Neuronal stem cell (in vitro differentiated cells): ENCODE measurements around the gene KYNU.

Source experiments
- DNase-seq: peaks from one replicate; pipeline ENCODE4 v3.0.0-alpha.2; 2013; ENCODE audit warnings: low spot score
- H2AFZ ChIP-seq: one replicate; pipeline ENCODE4 v1.6.1; 2013; ENCODE audit warnings: mild to moderate bottlenecking, low read length, inconsistent platforms
- H2AK5ac ChIP-seq: 2 replicates; pipeline ENCODE4 v1.6.1; 2013; ENCODE audit warnings: low read depth, mild to moderate bottlenecking, inconsistent platforms, low read length, moderate library complexity, mixed read lengths
- H2BK120ac ChIP-seq: 2 replicates; pipeline ENCODE4 v1.6.1; 2013; ENCODE audit warnings: low read depth, mild to moderate bottlenecking, inconsistent platforms, low read length, moderate library complexity, mixed read lengths
- H2BK12ac ChIP-seq: one replicate; pipeline ENCODE4 v1.6.1; 2013; ENCODE audit warnings: low read length, inconsistent platforms
- H2BK15ac ChIP-seq: 2 replicates; pipeline ENCODE4 v1.6.1; 2013; ENCODE audit warnings: mild to moderate bottlenecking, low read length, inconsistent platforms, mixed read lengths
- H2BK5ac ChIP-seq: one replicate; pipeline ENCODE4 v1.6.1; 2013; ENCODE audit warnings: inconsistent platforms, mild to moderate bottlenecking, low read length, moderate library complexity
- H3K14ac ChIP-seq: one replicate; pipeline ENCODE4 v1.6.1; 2013; ENCODE audit warnings: low read length, inconsistent platforms
- H3K18ac ChIP-seq: 2 replicates; pipeline ENCODE4 v1.6.1; 2013; ENCODE audit warnings: low read length, inconsistent platforms
- H3K23ac ChIP-seq: 2 replicates; pipeline ENCODE4 v1.6.1; 2013; ENCODE audit warnings: low read depth, mild to moderate bottlenecking, mixed read lengths, low read length, inconsistent platforms; ENCODE audit not compliant: poor library complexity
- H3K27ac ChIP-seq: replicated peaks from 3 replicates; pipeline ENCODE4 v1.5.1; 2013; ENCODE audit warnings: low read length, inconsistent platforms
- H3K27me3 ChIP-seq, 3 experiments: 2 replicates each; pipeline ENCODE4 v1.6.1; 2013; ENCODE audit warnings: low read length in 3 of 3, mild to moderate bottlenecking in 2 of 3, inconsistent platforms in 1 of 3, low read depth in 1 of 3, mixed read lengths in 1 of 3, moderate library complexity in 1 of 3; ENCODE audit not compliant: control insufficient read depth in 3 of 3, insufficient read depth in 3 of 3
- H3K36me3 ChIP-seq, 2 donors: replicated peaks in 1 of 2; 2 replicates each; pipeline ENCODE4 v1.6.1; 2013; ENCODE audit warnings: low read length in 2 of 2; ENCODE audit not compliant: control insufficient read depth in 2 of 2, insufficient read depth in 2 of 2
- H3K4ac ChIP-seq: 2 replicates; pipeline ENCODE4 v1.6.1; 2013; ENCODE audit warnings: inconsistent platforms, mild to moderate bottlenecking, low read length, moderate library complexity
- H3K4me1 ChIP-seq, 2 donors: 1 replicate in 1 of 2; 2 replicates in 1 of 2; pipeline ENCODE4 v1.6.1; 2013; ENCODE audit warnings: low read length in 2 of 2, low read depth in 1 of 2; ENCODE audit not compliant: control insufficient read depth in 2 of 2, insufficient read depth in 1 of 2
- H3K4me2 ChIP-seq: one replicate; pipeline ENCODE4 v1.6.1; 2013; ENCODE audit warnings: mild to moderate bottlenecking, low read length, inconsistent platforms; ENCODE audit not compliant: insufficient read depth, poor library complexity, severe bottlenecking
- H3K4me3 ChIP-seq, 2 donors: 2 replicates each; pipeline ENCODE4 v1.5.1; 2013; ENCODE audit warnings: low read length in 2 of 2, mild to moderate bottlenecking in 2 of 2, inconsistent platforms in 1 of 2, moderate library complexity in 1 of 2
- H3K79me1 ChIP-seq: one replicate; pipeline ENCODE4 v1.6.1; 2013; ENCODE audit warnings: low read depth, mild to moderate bottlenecking, inconsistent platforms, low read length, moderate library complexity
- H3K9ac ChIP-seq: one replicate; pipeline ENCODE4 v1.6.1; 2013; ENCODE audit warnings: mild to moderate bottlenecking, low read depth, low read length, inconsistent platforms; ENCODE audit not compliant: poor library complexity
- H3K9me3 ChIP-seq, 2 donors: replicated peaks in 1 of 2; 2 replicates each; pipeline versions ENCODE3 to v1.6.1; 2013; ENCODE audit warnings: low read length in 2 of 2, mild to moderate bottlenecking in 2 of 2, inconsistent platforms in 1 of 2, low read depth in 1 of 2, mixed read lengths in 1 of 2, moderate library complexity in 1 of 2; ENCODE audit not compliant: control insufficient read depth in 2 of 2, insufficient read depth in 1 of 2
- H4K8ac ChIP-seq: one replicate; pipeline ENCODE4 v1.6.1; 2013; ENCODE audit warnings: low read depth, mild to moderate bottlenecking, inconsistent platforms, low read length, moderate library complexity
- H4K91ac ChIP-seq: one replicate; pipeline ENCODE4 v1.6.1; 2013; ENCODE audit warnings: low read length, low read depth, mild to moderate bottlenecking, inconsistent platforms; ENCODE audit not compliant: poor library complexity
- WGBS, 2 donors: extraction: QIAGEN DNeasy Blood & Tissue Kit; methylation state at CpG; one replicate each; pipeline ENCODE4 v1.1.7; 2013; ENCODE audit warnings: missing lambda C conversion rate in 2 of 2, mixed read lengths in 1 of 2; ENCODE audit not compliant: insufficient read length in 2 of 2, insufficient replicate concordance in 1 of 2; ENCODE audit errors: extremely low coverage in 2 of 2; 5-methylcytosine and 5-hydroxymethylcytosine counted together

Gene KYNU

GRCh38 chr2:142974288-142975024 is 97.0 kb downstream of the KYNU start:
- Histone ChIP-seq H4K8ac (no peak overlapping the region), H2BK5ac (no peak overlapping the region), H3K36me3 (no peaks in the 10 kb centered on the region), H3K4me1 (peaks cover 3 to 4% of the 10 kb centered on the region in 2 donors), H3K27me3 (no peaks in the 10 kb centered on the region), H2BK12ac (no peak overlapping the region), H3K27ac (no peak overlapping the region), H3K18ac (no peak overlapping the region), H2AFZ (peak overlapping the region; percentile 38), H3K4me3 (no peak overlapping the region), H3K9ac (no peak overlapping the region), H3K4ac (no peak overlapping the region), H3K4me2 (no peak overlapping the region), H2BK120ac (no peak overlapping the region), H3K23ac (no peak overlapping the region), H4K91ac (no peak overlapping the region), H3K14ac (no peak overlapping the region), H3K79me1 (no peaks in the 10 kb centered on the region), H2AK5ac (no peak overlapping the region), H3K9me3 (no peaks in the 10 kb centered on the region), H2BK15ac (no peak overlapping the region)
- DNase-seq, result no peak
- no CpG with 5 or more reads among the region's 3 CpGs for WGBS, 2 donors

GRCh38 chr2:142975239-142975638 is 97.8 kb downstream of the KYNU start:
- Histone ChIP-seq H2AFZ (no peak overlapping the region), H3K9ac (no peak overlapping the region), H3K9me3 (no peaks in the 10 kb centered on the region), H3K27me3 (no peaks in the 10 kb centered on the region), H4K91ac (no peak overlapping the region), H2BK15ac (no peak overlapping the region), H3K36me3 (no peaks in the 10 kb centered on the region), H3K4me3 (no peak overlapping the region), H3K27ac (no peak overlapping the region), H3K23ac (no peak overlapping the region), H2BK120ac (no peak overlapping the region), H3K14ac (no peak overlapping the region), H3K4ac (no peak overlapping the region), H2BK5ac (no peak overlapping the region), H3K79me1 (no peaks in the 10 kb centered on the region), H2AK5ac (no peak overlapping the region), H3K4me1 (peaks cover 3 to 4% of the 10 kb centered on the region in 2 donors), H2BK12ac (no peak overlapping the region), H3K4me2 (no peak overlapping the region), H4K8ac (no peak overlapping the region), H3K18ac (no peak overlapping the region)
- WGBS, 2 donors, result no CpG with 5 or more reads among the region's 1 CpG
- DNase-seq, result no peak

- H2BK15ac ChIP-seq, result no peak overlapping the region
- H3K4me3 ChIP-seq, result no peak overlapping the region
- no peak overlapping the region for H3K23ac ChIP-seq
- no peak overlapping the region for H3K4ac ChIP-seq
- H3K14ac ChIP-seq, result no peak overlapping the region
- no peak overlapping the region for H2BK5ac ChIP-seq
- H3K9me3 ChIP-seq, result no peaks in the 10 kb centered on the region
- no peak overlapping the region for H2AFZ ChIP-seq
- no peak for DNase-seq
- no peak overlapping the region for H2BK12ac ChIP-seq
- H3K27me3 ChIP-seq, result no peaks in the 10 kb centered on the region
- H4K8ac ChIP-seq, result no peak overlapping the region
- H4K91ac ChIP-seq, result no peak overlapping the region
- peak overlapping the region; percentile 11 for H3K4me2 ChIP-seq
- no peak overlapping the region for H3K18ac ChIP-seq
- no peak overlapping the region for H3K9ac ChIP-seq
- no peak overlapping the region for H3K27ac ChIP-seq
- no peaks in the 10 kb centered on the region for H3K79me1 ChIP-seq
- H3K36me3 ChIP-seq, result no peaks in the 10 kb centered on the region
- no peak overlapping the region for H2AK5ac ChIP-seq
- H2BK120ac ChIP-seq, result no peak overlapping the region
- no peaks in the 10 kb centered on the region for H3K4me1 ChIP-seq
These were observed 103.0 kb downstream of the KYNU start for GRCh38 chr2:142980246-142981068.

GRCh38 chr2:142981069-142981378 is 103.6 kb downstream of the KYNU start:
- no peak for DNase-seq
- no peak overlapping the region for H2BK12ac ChIP-seq
- no peak overlapping the region for H3K9ac ChIP-seq
- no peak overlapping the region for H3K14ac ChIP-seq
- H2AK5ac ChIP-seq, result no peak overlapping the region
- no peak overlapping the region for H3K4ac ChIP-seq
- no peak overlapping the region for H2AFZ ChIP-seq
- H3K36me3 ChIP-seq, result no peaks in the 10 kb centered on the region
- no peak overlapping the region for H2BK15ac ChIP-seq
- no CpG with 5 or more reads among the region's 1 CpG for WGBS, 2 donors
- no peak overlapping the region for H3K27ac ChIP-seq
- H3K27me3 ChIP-seq, result no peaks in the 10 kb centered on the region
- no peak overlapping the region for H3K18ac ChIP-seq
- H2BK5ac ChIP-seq, result no peak overlapping the region
- H2BK120ac ChIP-seq, result no peak overlapping the region
- no peak overlapping the region for H3K23ac ChIP-seq
- no peaks in the 10 kb centered on the region for H3K79me1 ChIP-seq
- H4K91ac ChIP-seq, result no peak overlapping the region
- no peak overlapping the region for H3K4me3 ChIP-seq
- H3K4me1 ChIP-seq, result no peaks in the 10 kb centered on the region
- H3K9me3 ChIP-seq, result no peaks in the 10 kb centered on the region
- no peak overlapping the region for H3K4me2 ChIP-seq
- H4K8ac ChIP-seq, result no peak overlapping the region
